Natural killer cell treated with Interleukin-12 subunit alpha and Interleukin-12 subunit beta and Interleukin-15 and Interleukin-18, amount 100 ng/mL, for 72 hours (primary cell): ENCODE data around the gene HOGA1. TPM values are rescaled to one million over a fixed set of nuclear protein-coding genes. Genes with fewer than 3 reads are reported as not detected.
A peak's percentile ranks its signal among the peaks of the same experiment; 100 is the strongest.

Experiments
- ATAC-seq, 2 donors: fragments of 150-1000 bp; cut with Tn5 transposase in 1 of 2; sonication (Bioruptor Pico), chemical (Tn5 transposase) in 1 of 2; 2 replicates each; pipeline ENCODE4 v1.10.0; 2021
- DNase-seq: peaks from one replicate; pipeline ENCODE4 v3.0.0; 2022; ENCODE audit warnings: low spot score
- H3K27ac Mint-ChIP-seq, 2 donors: 1 replicate in 1 of 2; 2 replicates in 1 of 2; pipeline ENCODE4 v1.8.0; 2022; ENCODE audit warnings: mixed read lengths in 2 of 2, mild to moderate bottlenecking in 1 of 2, moderate library complexity in 1 of 2
- H3K27me3 Mint-ChIP-seq, 2 donors: 1 replicate in 1 of 2; 2 replicates in 1 of 2; pipeline ENCODE4 v1.8.0; 2022; ENCODE audit warnings: mixed read lengths in 2 of 2
- H3K36me3 Mint-ChIP-seq: one replicate; pipeline ENCODE4 v1.8.0; 2022; ENCODE audit warnings: mixed read lengths
- H3K4me1 Mint-ChIP-seq, 2 donors: 1 replicate in 1 of 2; 2 replicates in 1 of 2; pipeline ENCODE4 v1.8.0; 2022; ENCODE audit warnings: low read depth in 2 of 2, mixed read lengths in 2 of 2, mild to moderate bottlenecking in 1 of 2
- H3K4me3 Mint-ChIP-seq: one replicate; pipeline ENCODE4 v1.8.0; 2022; ENCODE audit warnings: mixed read lengths
- H3K9me3 Mint-ChIP-seq: 2 replicates; pipeline ENCODE4 v1.8.0; 2022; ENCODE audit warnings: mixed read lengths
- total RNA-seq, 2 donors: library from RNA; stranded (reverse); gene quantifications; one replicate each; pipeline ENCODE4 v1.2.3, GENCODE V29; 2022

The HOGA1 gene
- total RNA-seq, 2 donors from 2014 or later = not detected

GRCh38 chr10:97597778-97598177 is 13.6 kb downstream of the HOGA1 start:
- Mint-ChIP-seq H3K9me3 (no peaks in the 10 kb centered on the region), H3K27ac (no peak overlapping the region)
- no peak for DNase-seq

GRCh38 chr10:97598407-97599271 is 14.4 kb downstream of the HOGA1 start:
- no peaks in the 10 kb centered on the region for H3K36me3 Mint-ChIP-seq
- ATAC-seq (peak in 1 of 2 donors; percentile 17), DNase-seq (peak; percentile 41)
- H3K27me3 Mint-ChIP-seq = no peaks in the 10 kb centered on the region
- no peak overlapping the region for H3K27ac Mint-ChIP-seq
- H3K4me1 Mint-ChIP-seq = no peaks in the 10 kb centered on the region
- H3K4me3 Mint-ChIP-seq = no peak overlapping the region
- H3K9me3 Mint-ChIP-seq = no peaks in the 10 kb centered on the region

More at GRCh38 chr10:97597778-97598177, 13.6 kb downstream of the HOGA1 start:
- Mint-ChIP-seq H3K4me3 (no peak overlapping the region), H3K4me1 (no peaks in the 10 kb centered on the region), H3K27me3 (no peaks in the 10 kb centered on the region), H3K36me3 (no peaks in the 10 kb centered on the region)
- ATAC-seq = no peak

GRCh38 chr10:97599272-97599619 is 15.1 kb downstream of the HOGA1 start:
- Mint-ChIP-seq H3K36me3 (no peaks in the 10 kb centered on the region), H3K4me1 (no peaks in the 10 kb centered on the region)
- peak; percentile 41 for DNase-seq

GRCh38 chr10:97600616-97601015 is 16.4 kb downstream of the HOGA1 start:
- H3K36me3 Mint-ChIP-seq = no peaks in the 10 kb centered on the region

More at GRCh38 chr10:97599272-97599619, 15.1 kb downstream of the HOGA1 start:
- Mint-ChIP-seq H3K9me3 (no peaks in the 10 kb centered on the region), H3K27ac (no peak overlapping the region), H3K4me3 (no peak overlapping the region), H3K27me3 (no peaks in the 10 kb centered on the region)
- ATAC-seq = no peak

GRCh38 chr10:97601268-97602215 is 17.4 kb downstream of the HOGA1 start:
- DNase-seq (no peak), ATAC-seq (no peak)
- Mint-ChIP-seq H3K9me3 (no peaks in the 10 kb centered on the region), H3K36me3 (no peaks in the 10 kb centered on the region), H3K4me1 (no peaks in the 10 kb centered on the region), H3K27ac (no peak overlapping the region), H3K4me3 (no peak overlapping the region), H3K27me3 (no peaks in the 10 kb centered on the region)

More at GRCh38 chr10:97600616-97601015, 16.4 kb downstream of the HOGA1 start:
- Mint-ChIP-seq H3K4me3 (no peak overlapping the region), H3K9me3 (no peaks in the 10 kb centered on the region), H3K27ac (no peak overlapping the region), H3K27me3 (no peaks in the 10 kb centered on the region), H3K4me1 (no peaks in the 10 kb centered on the region)
- ATAC-seq (no peak), DNase-seq (no peak)

- no peak for DNase-seq
- no peaks in the 10 kb centered on the region for H3K9me3 Mint-ChIP-seq
- H3K4me1 Mint-ChIP-seq = no peaks in the 10 kb centered on the region
- no peak overlapping the region for H3K4me3 Mint-ChIP-seq
- H3K36me3 Mint-ChIP-seq = no peaks in the 10 kb centered on the region
- ATAC-seq = no peak
- no peaks in the 10 kb centered on the region for H3K27me3 Mint-ChIP-seq
- H3K27ac Mint-ChIP-seq = no peak overlapping the region
Measured at GRCh38 chr10:97607095-97607636, 23.0 kb downstream of the HOGA1 start.

GRCh38 chr10:97608991-97609561 is 24.9 kb downstream of the HOGA1 start:
- no peak for ATAC-seq
- DNase-seq = no peak
- Mint-ChIP-seq H3K4me1 (no peaks in the 10 kb centered on the region), H3K36me3 (no peaks in the 10 kb centered on the region), H3K27ac (no peak overlapping the region), H3K4me3 (no peak overlapping the region), H3K27me3 (no peaks in the 10 kb centered on the region), H3K9me3 (no peaks in the 10 kb centered on the region)

GRCh38 chr10:97611473-97611872 is 27.3 kb downstream of the HOGA1 start:
- Mint-ChIP-seq H3K27me3 (no peaks in the 10 kb centered on the region), H3K4me3 (no peak overlapping the region), H3K4me1 (no peaks in the 10 kb centered on the region), H3K9me3 (no peaks in the 10 kb centered on the region), H3K36me3 (no peaks in the 10 kb centered on the region), H3K27ac (no peak overlapping the region)
- DNase-seq = no peak
- ATAC-seq = no peak

- no peak for ATAC-seq
Measured at GRCh38 chr10:97612386-97612785, 28.2 kb downstream of the HOGA1 start.

GRCh38 chr10:97618285-97618684 is 34.1 kb downstream of the HOGA1 start:
- H3K27ac Mint-ChIP-seq = no peak overlapping the region
- no peaks in the 10 kb centered on the region for H3K9me3 Mint-ChIP-seq
- no peaks in the 10 kb centered on the region for H3K4me1 Mint-ChIP-seq
- ATAC-seq (no peak), DNase-seq (no peak)
- H3K4me3 Mint-ChIP-seq = no peak overlapping the region
- H3K36me3 Mint-ChIP-seq = no peaks in the 10 kb centered on the region
- H3K27me3 Mint-ChIP-seq = no peaks in the 10 kb centered on the region

More at GRCh38 chr10:97612386-97612785, 28.2 kb downstream of the HOGA1 start:
- Mint-ChIP-seq H3K4me1 (no peaks in the 10 kb centered on the region), H3K36me3 (no peaks in the 10 kb centered on the region), H3K27ac (no peak overlapping the region), H3K9me3 (no peaks in the 10 kb centered on the region), H3K27me3 (no peaks in the 10 kb centered on the region), H3K4me3 (no peak overlapping the region)
- no peak for DNase-seq

- H3K27ac Mint-ChIP-seq = no peak overlapping the region
- no peaks in the 10 kb centered on the region for H3K27me3 Mint-ChIP-seq
- no peaks in the 10 kb centered on the region for H3K36me3 Mint-ChIP-seq
- H3K4me1 Mint-ChIP-seq = no peaks in the 10 kb centered on the region
- ATAC-seq (no peak), DNase-seq (no peak)
- H3K4me3 Mint-ChIP-seq = no peak overlapping the region
- no peaks in the 10 kb centered on the region for H3K9me3 Mint-ChIP-seq
Measured at GRCh38 chr10:97618733-97619132, 34.5 kb downstream of the HOGA1 start.

GRCh38 chr10:97623277-97623676 is 39.1 kb downstream of the HOGA1 start:
- H3K4me3 Mint-ChIP-seq = no peak overlapping the region
- no peak overlapping the region for H3K27ac Mint-ChIP-seq
- no peaks in the 10 kb centered on the region for H3K27me3 Mint-ChIP-seq

GRCh38 chr10:97627731-97628130 is 43.5 kb downstream of the HOGA1 start:
- no peak overlapping the region for H3K27ac Mint-ChIP-seq
- no peaks in the 10 kb centered on the region for H3K27me3 Mint-ChIP-seq
- ATAC-seq (no peak), DNase-seq (no peak)
- H3K4me1 Mint-ChIP-seq = peaks cover 2 to 3% of the 10 kb centered on the region in 2 donors
- H3K36me3 Mint-ChIP-seq = no peaks in the 10 kb centered on the region
- H3K4me3 Mint-ChIP-seq = no peak overlapping the region
- no peaks in the 10 kb centered on the region for H3K9me3 Mint-ChIP-seq

More at GRCh38 chr10:97623277-97623676, 39.1 kb downstream of the HOGA1 start:
- Mint-ChIP-seq H3K9me3 (no peaks in the 10 kb centered on the region), H3K36me3 (no peaks in the 10 kb centered on the region), H3K4me1 (no peaks in the 10 kb centered on the region)
- DNase-seq (no peak), ATAC-seq (no peak)
